WERI-Rb-1 (cell line): Measurements from ENCODE around the gene KICS2.

Experiments
- DNase-seq: peaks from one replicate; pipeline ENCODE4 v3.0.0-alpha.2; 2020
- H3K27ac ChIP-seq: fragments of 250-450 bp; sonication (Bioruptor Pico); 2 replicates; pipeline ENCODE4 v1.5.1; 2020; ENCODE audit warnings: mild to moderate bottlenecking, moderate library complexity
- H3K27me3 ChIP-seq: fragments of 250-450 bp; sonication (Bioruptor Pico); 2 replicates; pipeline ENCODE4 v1.5.1; 2021; ENCODE audit warnings: mild to moderate bottlenecking, low read depth, moderate library complexity; ENCODE audit not compliant: insufficient read depth, severe bottlenecking
- H3K36me3 ChIP-seq: fragments of 250-450 bp; sonication (Bioruptor Pico); 2 replicates; pipeline ENCODE4 v1.5.1; 2020; ENCODE audit warnings: mild to moderate bottlenecking, moderate library complexity
- H3K4me3 ChIP-seq: 2 replicates; pipeline ENCODE4 v1.5.1; 2011; ENCODE audit warnings: low read depth, mild to moderate bottlenecking, control low read depth, low read length
- H3K9me3 ChIP-seq: fragments of 250-450 bp; sonication (Bioruptor Pico); 2 replicates; pipeline ENCODE4 v1.5.1; 2021; ENCODE audit warnings: mild to moderate bottlenecking, moderate library complexity; ENCODE audit not compliant: severe bottlenecking
- CTCF ChIP-seq: IDR thresholded peaks from 2 replicates; pipeline ENCODE4 v1.5.1; 2011; ENCODE audit warnings: low read depth, mild to moderate bottlenecking, control low read depth, inconsistent platforms, low read length

Gene KICS2

GRCh38 chr12:64194333-64195149 is 27.6 kb downstream of the KICS2 start:
- Histone ChIP-seq H3K9me3 (no peaks in the 10 kb centered on the region), H3K27me3 (no peaks in the 10 kb centered on the region), H3K27ac (no peak overlapping the region), H3K36me3 (no peaks in the 10 kb centered on the region), H3K4me3 (no peak overlapping the region)
- no peak for TF ChIP-seq CTCF
- no peak for DNase-seq

GRCh38 chr12:64193931-64194330 is 28.2 kb downstream of the KICS2 start:
- DNase-seq = no peak
- H3K4me3 ChIP-seq = no peak overlapping the region
- TF ChIP-seq CTCF = no peak
- H3K27me3 ChIP-seq = no peaks in the 10 kb centered on the region
- no peak overlapping the region for H3K27ac ChIP-seq
- H3K36me3 ChIP-seq = no peaks in the 10 kb centered on the region
- no peaks in the 10 kb centered on the region for H3K9me3 ChIP-seq

- H3K27ac ChIP-seq = no peak overlapping the region
- no peaks in the 10 kb centered on the region for H3K9me3 ChIP-seq
- DNase-seq = no peak
Measured at GRCh38 chr12:64192644-64193444, 29.3 kb downstream of the KICS2 start.

GRCh38 chr12:64190140-64190539 is 32.0 kb downstream of the KICS2 start:
- H3K4me3 ChIP-seq = no peak overlapping the region
- no peak for TF ChIP-seq CTCF
- DNase-seq = no peak
- no peaks in the 10 kb centered on the region for H3K27me3 ChIP-seq
- no peaks in the 10 kb centered on the region for H3K36me3 ChIP-seq
- H3K27ac ChIP-seq = no peak overlapping the region
- no peaks in the 10 kb centered on the region for H3K9me3 ChIP-seq

More at GRCh38 chr12:64192644-64193444, 29.3 kb downstream of the KICS2 start:
- no peak for TF ChIP-seq CTCF
- Histone ChIP-seq H3K4me3 (no peak overlapping the region), H3K36me3 (no peaks in the 10 kb centered on the region), H3K27me3 (no peaks in the 10 kb centered on the region)

- no peak for TF ChIP-seq CTCF
Measured at GRCh38 chr12:64189530-64189929, 32.6 kb downstream of the KICS2 start.

More at GRCh38 chr12:64189530-64189929, 32.6 kb downstream of the KICS2 start:
- Histone ChIP-seq H3K9me3 (no peaks in the 10 kb centered on the region), H3K27ac (no peak overlapping the region), H3K36me3 (no peaks in the 10 kb centered on the region), H3K27me3 (no peaks in the 10 kb centered on the region), H3K4me3 (no peak overlapping the region)
- no peak for DNase-seq
